NOMO-1 treated with dmso at 0.1 percent for 144 hours (cell line): ENCODE data around the gene LRRN2.
"Not testable (repeated sequence)": the region's sequence is repeated elsewhere in the genome, so short reads cannot be mapped to it uniquely, and the experiment has no call there.

Source experiments
- DNase-seq: peaks from one replicate; lab custom pipeline; 2025; ENCODE audit not compliant: unreplicated experiment; lab: John Stamatoyannopoulos, UW

LRRN2 gene

DNA sequence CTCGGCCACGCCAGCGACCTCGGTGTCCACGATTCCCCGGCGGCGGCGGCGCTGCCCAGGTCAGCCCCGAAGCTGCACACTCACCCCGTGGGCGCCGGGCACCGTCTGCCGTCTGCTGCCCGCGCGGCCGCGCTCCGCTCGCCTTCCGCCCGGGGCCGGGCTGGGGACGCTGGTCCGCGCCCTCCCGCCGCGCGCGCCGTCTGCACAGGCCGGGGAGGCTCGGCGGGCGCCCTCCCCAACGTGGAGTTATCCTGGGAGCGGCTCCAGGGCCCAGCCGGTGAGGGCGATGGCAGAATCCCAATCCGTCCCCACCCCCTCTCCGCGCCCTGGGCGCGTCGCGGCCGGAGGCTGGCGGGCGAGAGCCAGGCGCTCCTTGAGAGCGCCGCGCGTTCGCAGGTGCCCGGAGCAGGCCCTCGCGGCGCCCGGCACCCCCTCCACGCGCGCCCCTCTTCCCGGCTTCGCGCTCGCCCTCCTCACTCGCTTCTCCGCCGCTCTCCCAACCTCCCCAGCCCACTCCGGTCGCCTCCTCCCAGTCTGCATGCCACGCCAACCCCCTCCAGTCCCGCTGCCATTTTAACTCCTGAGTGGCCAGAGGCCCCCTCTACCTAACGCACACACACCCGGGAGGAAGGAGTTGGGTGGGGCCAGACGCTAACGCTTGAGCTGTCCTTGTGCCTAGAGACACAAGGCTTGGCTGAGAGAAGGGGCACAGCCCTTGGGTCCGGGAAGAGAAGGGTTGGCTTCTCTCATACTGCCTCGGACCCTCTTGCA is at the start of gene LRRN2:
TSS of gene LRRN2 (minus strand) at position 503 of the 771 bp plus-strand sequence. CDS start 65,746 bp downstream, outside the sequence.
- DNase-seq = no peak

GRCh38 chr1:204735042-204735441 is 49.5 kb upstream of the LRRN2 start:
- DNase-seq = no peak

DNA sequence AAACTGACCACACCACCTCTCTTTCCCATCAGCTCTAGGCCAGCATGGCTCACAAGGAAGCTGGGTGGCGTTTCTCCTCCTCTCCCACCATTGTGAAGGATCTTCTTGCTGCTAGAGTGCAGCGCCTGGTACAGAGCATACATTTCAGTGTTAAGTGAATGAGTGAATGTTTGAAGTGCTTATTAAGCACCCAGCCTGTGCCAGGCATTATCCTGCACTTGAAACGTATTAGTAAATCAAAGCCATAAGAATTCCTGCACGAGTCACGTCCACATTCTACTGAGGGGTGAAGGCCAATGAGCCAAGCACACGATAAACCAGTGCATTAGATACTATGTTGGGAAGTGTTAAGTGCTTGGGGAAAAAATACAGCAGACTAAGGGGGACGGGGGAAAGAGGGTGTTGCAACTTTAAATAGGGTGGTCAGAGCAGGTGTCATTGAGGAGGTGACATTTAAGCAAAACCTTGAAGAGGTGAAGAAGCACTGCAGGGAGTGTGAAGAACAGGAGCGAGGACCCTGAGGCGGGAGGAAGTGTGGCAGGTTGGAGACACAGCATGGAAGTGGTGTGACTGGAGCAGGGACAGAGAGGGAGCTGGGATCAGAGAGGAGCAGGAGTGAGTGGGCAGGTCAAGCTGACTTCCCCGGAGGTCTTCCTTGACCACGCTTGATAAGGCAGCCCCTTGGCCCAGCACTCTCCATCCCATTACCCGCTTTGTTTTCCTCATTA is 48.5 kb upstream of the LRRN2 start:
- DNase-seq = no peak

DNA sequence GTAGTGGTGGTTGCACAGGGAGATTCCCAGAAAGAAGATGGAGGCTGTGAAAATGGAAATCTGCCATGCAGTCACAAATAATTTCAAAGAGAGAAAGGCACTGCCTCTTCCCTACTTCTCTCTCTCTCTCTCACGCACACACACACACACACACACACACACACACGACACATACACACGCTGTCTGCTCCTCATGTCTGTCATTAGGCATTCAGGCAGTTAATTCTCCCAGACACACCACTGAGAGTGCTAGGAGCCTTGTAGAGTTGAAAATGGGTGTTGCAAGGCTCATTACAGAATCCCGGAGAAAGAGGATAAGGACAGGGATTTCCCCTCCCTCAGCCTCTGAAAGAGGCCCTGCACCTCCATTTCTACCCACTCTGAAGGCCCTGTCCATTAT is 47.8 kb upstream of the LRRN2 start:
- DNase-seq = no peak

DNA sequence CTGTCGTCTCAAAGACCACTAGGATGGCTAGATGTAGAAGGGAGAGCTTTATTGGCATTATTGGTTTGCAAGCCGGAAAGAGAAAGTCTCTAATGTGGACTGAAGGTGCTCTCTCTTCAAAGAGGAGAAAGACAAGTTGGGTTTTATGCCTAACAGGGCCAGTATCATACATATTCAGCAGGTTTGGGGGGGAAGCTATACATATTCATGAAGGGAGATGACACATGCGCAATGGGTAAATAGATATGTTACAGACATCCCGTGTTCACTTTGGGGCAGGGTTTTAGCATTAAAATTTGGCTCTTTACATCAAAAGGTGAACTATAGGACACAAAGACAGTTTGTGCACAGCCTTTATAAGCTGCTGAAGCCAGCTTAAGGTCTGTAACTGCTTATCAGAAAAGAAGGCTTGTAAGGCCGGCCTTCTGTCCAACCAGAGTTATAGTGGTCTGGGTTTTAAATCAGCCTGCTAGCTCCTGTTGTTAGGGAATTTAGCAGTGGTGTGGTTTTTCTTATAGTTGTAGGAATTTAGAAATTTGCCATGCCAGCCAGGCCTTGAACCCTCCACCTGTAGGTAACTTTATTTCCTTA is 46.5 kb upstream of the LRRN2 start:
- no peak for DNase-seq

DNA sequence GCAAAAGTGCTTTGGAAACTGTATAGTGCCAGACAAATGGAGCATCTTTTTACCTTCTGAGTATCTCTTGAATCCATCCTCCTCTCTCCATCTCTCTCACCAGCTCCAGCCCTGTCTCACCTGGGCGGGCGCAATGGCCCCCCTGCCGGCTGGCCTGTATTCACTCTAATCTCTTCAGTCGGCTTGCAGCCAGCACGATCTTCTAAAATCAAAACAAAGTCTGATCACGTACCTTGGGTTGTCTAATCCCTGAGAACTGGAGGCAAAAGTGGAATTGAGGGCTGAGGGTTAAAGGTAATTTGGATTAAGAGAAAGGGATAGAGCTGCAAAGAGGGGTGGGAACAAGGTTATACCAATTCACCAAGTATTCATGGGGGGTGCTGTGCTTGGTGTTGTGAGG is 46.0 kb upstream of the LRRN2 start:
- DNase-seq = no peak

DNA sequence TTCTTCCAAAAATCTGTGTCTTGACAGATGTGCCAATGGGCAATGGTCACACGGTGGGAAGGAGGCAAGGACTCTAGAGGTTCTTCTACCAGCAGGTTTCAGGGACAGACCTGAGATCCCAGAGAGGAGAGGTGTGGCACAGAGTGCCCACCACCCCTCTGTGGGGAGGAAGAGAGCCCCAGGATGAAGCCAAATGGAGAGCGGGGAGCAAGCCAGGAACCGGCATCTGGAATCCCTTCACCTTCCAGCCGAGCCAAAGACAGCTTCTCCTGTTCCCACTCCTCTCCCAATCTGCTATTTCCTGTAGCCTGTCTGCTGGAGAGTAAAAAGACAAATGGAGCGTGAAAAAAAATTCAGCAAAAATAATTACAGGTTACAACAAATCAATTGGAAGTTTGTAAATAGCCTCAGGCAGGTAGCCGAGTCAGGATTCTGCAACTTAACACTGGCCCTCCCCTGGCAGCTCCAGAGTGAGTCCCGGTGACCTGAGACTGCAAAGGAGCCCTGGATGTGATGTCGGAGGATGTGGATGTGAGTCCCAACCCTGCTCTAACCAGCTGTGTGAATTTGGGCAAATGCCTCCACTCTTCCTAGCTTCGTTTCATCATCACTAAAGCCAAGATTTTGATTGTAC is 45.4 kb upstream of the LRRN2 start:
- no peak for DNase-seq

DNA sequence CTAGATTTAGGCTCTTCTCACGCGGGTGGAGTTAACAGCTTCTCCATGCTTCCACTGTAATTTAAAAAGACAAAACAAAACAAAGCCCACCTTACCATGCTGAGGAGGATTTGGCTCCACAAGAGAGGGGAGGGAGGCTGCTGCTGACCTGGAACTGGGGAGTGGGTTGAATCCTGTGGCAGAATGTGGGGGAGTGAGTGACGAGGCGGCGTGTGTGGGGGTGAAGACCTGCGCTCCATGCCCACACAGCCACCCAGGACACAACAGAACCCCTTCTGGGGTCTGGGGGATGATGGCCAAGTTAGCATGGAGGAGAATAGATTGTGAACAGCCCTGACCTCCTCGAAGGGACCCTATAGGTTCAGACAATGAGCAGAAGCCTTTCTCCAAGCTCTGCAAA is 44.0 kb upstream of the LRRN2 start:
- DNase-seq = no peak

DNA sequence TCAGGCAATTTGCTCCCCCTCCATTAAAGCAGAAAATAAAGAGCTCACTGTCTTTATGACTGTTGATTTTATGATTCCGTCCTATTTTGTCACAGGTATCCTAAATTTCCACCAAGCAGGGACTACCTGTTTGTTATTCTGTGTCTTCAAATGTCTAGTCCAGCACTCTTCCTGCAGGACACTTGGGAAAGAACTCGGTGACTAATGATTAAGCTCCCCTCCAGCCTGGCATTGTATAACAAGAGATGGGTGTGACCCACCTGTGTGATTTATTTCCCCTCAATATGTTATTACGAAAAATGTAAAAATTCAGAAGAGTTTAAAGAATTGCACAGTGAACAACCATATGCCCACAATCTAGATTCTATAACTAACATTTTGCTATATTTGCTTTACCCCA is 42.9 kb upstream of the LRRN2 start:
- no peak for DNase-seq

- DNase-seq = no peak
These were observed 42.5 kb upstream of the LRRN2 start for GRCh38 chr1:204728045-204728444.

DNA sequence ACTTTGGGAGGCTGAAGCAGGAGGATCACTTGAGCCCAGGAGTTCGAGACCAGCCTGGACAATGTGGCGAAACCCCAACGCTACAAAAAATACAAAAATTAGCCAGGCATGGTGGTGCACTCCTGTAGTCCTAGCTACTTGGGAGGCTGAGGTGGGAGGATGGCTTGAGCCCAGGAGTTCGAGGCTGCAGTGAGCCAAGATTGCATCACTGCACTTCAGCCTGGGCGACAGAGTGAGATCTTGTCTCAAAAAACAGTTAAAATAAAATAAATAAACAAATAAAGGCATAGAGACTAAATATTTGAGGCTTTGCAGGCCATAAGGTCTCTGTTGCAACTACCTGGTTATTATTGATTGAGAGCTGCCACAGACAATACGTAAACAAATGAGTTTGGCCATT is 41.9 kb upstream of the LRRN2 start:
- not testable (repeated sequence) for DNase-seq

DNA sequence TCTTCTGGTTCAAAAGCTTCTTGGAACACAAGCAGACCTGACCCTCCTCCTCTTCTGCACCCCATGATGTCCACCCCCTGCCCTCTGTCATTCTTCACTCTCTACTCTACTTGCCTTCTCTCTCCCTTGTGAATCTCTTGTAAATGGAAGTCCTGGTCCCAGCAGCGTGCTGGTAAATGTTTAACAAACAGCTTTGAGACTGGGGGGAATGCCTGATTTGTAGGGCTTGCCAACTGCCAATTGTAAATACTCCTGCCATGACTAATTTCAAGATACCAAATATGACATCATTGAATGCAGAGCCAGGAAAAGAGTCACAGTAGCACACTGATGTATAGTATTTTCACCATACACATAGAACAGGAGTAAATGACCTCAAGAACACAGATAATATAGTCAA is 40.9 kb upstream of the LRRN2 start:
- DNase-seq = no peak

GRCh38 chr1:204725821-204726448 is 40.4 kb upstream of the LRRN2 start:
- DNase-seq = no peak

- no peak for DNase-seq
These were observed 37.7 kb upstream of the LRRN2 start for GRCh38 chr1:204723131-204723787.

DNA sequence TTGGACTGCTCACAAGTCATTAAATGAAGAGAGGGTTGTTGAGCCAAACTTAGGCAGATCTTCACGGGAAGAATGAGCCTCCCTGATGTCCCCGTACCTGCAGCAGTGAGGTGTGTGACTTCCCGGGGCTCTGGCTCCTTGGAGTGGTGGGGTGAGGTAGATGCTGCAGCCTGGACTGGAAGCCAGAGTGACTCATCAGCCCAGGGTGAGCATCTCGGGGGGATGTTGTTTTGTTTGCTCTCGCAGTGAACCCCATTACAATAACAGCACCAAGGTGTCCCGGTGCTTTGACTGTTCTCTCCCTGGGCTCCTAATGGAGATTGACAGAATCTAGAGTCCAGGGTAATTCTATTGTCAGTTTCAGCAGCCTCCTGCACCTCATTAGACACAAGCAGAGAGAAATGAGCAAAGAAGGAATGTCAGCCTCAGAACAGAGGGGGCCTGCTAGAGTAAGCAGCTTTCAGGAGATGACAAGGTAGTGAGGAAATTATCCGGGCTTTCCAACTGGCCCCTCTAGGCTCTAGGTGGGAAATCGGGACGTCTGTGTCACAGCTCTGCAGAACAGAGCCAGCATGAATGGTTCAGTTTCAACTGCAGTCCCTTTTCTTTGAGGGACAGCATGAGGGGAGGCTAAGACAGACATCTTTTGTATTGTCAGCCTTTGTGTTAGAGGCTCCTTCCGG is 36.0 kb upstream of the LRRN2 start:
- DNase-seq = no peak

DNA sequence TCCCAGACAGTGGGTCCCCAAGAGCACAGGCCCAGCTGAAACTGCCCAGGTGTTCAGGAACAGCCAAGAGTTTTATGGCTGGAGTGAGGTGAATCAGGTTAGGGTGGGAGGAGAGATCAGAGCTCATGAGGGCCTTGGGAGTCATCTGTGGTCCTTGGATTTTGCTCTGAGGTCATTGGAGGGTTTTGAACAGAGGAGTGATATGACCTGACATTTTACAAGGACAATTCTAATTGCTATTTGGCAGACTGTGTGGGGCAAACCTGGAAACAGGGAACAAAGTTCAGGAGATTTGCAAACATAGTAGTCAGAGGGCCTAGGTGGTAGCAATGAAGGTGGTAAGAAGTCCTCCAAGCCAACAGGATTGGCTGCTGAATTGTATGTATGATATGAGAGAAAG is 31.1 kb upstream of the LRRN2 start:
- DNase-seq = no peak

DNA sequence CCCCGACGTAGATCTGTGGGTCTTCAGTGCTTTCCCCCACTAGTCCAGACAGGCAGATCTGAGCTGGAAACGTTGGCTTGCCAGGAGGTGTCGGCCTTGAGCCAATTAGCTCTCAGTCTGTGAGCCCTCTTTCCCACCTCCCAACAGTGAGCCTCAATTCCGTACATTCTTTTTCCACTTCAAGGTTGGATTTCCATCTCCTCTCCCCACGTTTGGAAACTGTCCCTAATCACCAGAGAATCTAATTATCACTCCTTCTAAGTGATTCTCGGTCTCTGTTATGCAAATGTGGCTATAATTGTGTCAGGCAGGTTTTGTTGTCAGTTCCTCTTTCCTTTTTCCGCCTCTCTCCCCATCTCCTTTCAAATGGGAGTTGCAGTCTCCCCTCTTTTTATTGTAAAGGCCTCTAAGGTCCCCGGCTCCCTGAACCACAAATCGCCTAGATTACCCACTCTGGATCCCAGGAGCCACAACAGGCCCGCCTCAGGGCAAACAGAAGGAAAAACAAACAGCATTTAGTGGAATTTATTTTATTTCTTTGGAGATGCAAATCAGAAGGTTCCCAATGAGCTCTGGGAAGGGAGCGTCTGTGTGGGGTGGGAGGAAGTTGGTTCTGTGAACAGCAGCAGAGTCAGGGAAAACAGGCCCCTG is 29.4 kb upstream of the LRRN2 start:
- DNase-seq = peak; percentile 2

GRCh38 chr1:204714194-204714860 is 28.8 kb upstream of the LRRN2 start:
- no peak for DNase-seq

- DNase-seq = no peak
These were observed 28.0 kb upstream of the LRRN2 start for GRCh38 chr1:204713541-204713940.
